ENCODE measurements around the gene SLC25A31. TPM values are rescaled to one million over a fixed set of nuclear protein-coding genes. Genes with fewer than 3 reads are reported as not detected.

The SLC25A31 gene
- total RNA-seq (not detected), polyA plus RNA-seq (not detected)

DNA sequence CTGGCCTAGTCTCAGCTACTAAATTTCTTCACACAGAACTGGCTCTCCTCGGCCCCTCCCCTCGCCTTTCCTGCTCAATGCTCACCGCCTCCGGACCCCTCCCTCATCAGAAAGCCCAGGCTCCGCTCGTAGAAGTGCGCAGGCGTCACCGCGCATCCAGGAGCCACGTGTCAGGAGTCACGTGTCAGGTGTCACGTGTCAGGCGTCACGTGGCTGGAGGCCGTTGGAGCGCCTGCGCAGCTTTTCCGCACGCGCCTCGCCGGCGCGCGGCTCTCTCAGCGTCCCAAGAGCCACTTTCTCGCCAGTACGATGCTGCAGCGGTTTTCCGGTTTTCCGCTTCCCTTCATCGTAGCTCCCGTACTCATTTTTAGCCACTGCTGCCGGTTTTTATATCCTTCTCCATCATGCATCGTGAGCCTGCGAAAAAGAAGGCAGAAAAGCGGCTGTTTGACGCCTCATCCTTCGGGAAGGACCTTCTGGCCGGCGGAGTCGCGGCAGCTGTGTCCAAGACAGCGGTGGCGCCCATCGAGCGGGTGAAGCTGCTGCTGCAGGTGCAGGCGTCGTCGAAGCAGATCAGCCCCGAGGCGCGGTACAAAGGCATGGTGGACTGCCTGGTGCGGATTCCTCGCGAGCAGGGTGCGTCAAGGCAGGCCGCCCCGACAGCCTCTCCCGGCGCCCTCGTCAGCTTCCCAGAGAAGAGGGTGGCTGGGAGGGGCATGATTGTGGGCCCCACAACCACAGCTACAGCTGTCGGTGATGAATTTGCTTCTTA, at the start of gene SLC25A31:
TSS of gene SLC25A31 (plus strand) at position 259 of the 772 bp plus-strand sequence. CDS start at position 405, 146 bp downstream.
- Histone ChIP-seq H3K4me3 (ENCODE audit: low read length) (no peak within 1 kb of the TSS), H3K27ac (ENCODE audit: low read depth, low read length) (no peak within 1 kb of the TSS), H3K27me3 (ENCODE audit: insufficient read depth, low read length, poor library complexity, severe bottlenecking) (no peaks in the 10 kb centered on the region), H3K4me1 (ENCODE audit: insufficient read depth, low read length) (no peaks in the 10 kb centered on the region), H3K9me3 (ENCODE audit: low read length) (no peaks in the 10 kb centered on the region), H3K36me3 (ENCODE audit: insufficient read depth, low read length) (no peaks in the 10 kb centered on the region)
- H3K9me3 Mint-ChIP-seq: no peaks in the 10 kb centered on the region
- H3K27ac Mint-ChIP-seq: no peak within 1 kb of the TSS
- H3K27me3 Mint-ChIP-seq: peaks cover 0 to 3% of the 10 kb centered on the region in 2 donors
- no peak within 1 kb of the TSS for H3K4me3 Mint-ChIP-seq
- H3K36me3 Mint-ChIP-seq: no peaks in the 10 kb centered on the region
- peaks cover 0 to 1% (median 0%) of the 10 kb centered on the region in 3 donors for H3K4me1 Mint-ChIP-seq
- ChIA-PET POLR2A (no interaction called here), CTCF (no interaction called here)
- no peak for DNase-seq

GRCh38 chr4:127685292-127685691, 44.9 kb upstream of the SLC25A31 start:
- ChIA-PET POLR2A (no interaction called here), CTCF (no interaction called here)
- H3K36me3 ChIP-seq (ENCODE audit: insufficient read depth, low read length): no peaks in the 10 kb centered on the region
- H3K27ac Mint-ChIP-seq: no peak overlapping the region
- H3K9me3 ChIP-seq (ENCODE audit: low read length): no peaks in the 10 kb centered on the region
- H3K4me1 Mint-ChIP-seq: no peaks in the 10 kb centered on the region
- H3K27ac ChIP-seq (ENCODE audit: low read depth, low read length): no peak overlapping the region
- peaks cover 0 to 2% of the 10 kb centered on the region in 2 donors for H3K27me3 Mint-ChIP-seq
- H3K4me3 ChIP-seq (ENCODE audit: low read length): no peak overlapping the region
- H3K36me3 Mint-ChIP-seq: no peaks in the 10 kb centered on the region
- no peak for DNase-seq
- no peaks in the 10 kb centered on the region for H3K4me1 ChIP-seq (ENCODE audit: insufficient read depth, low read length)
- H3K27me3 ChIP-seq (ENCODE audit: insufficient read depth, low read length, poor library complexity, severe bottlenecking): no peaks in the 10 kb centered on the region
- no peak overlapping the region for H3K4me3 Mint-ChIP-seq
- H3K9me3 Mint-ChIP-seq: peaks cover 0 to 8% (median 0%) of the 10 kb centered on the region in 5 donors

- no peaks in the 10 kb centered on the region for H3K36me3 Mint-ChIP-seq
- ChIA-PET POLR2A (no interaction called here), CTCF (no interaction called here)
- H3K27ac Mint-ChIP-seq: no peak overlapping the region
- DNase-seq: no peak
- no peaks in the 10 kb centered on the region for H3K36me3 ChIP-seq (ENCODE audit: insufficient read depth, low read length)
- no peak overlapping the region for H3K4me3 ChIP-seq (ENCODE audit: low read length)
- H3K9me3 Mint-ChIP-seq: peaks cover 0 to 8% (median 0%) of the 10 kb centered on the region in 5 donors
- no peaks in the 10 kb centered on the region for H3K4me1 Mint-ChIP-seq
- H3K27me3 ChIP-seq (ENCODE audit: insufficient read depth, low read length, poor library complexity, severe bottlenecking): no peaks in the 10 kb centered on the region
- peaks cover 0 to 2% of the 10 kb centered on the region in 2 donors for H3K27me3 Mint-ChIP-seq
- no peak overlapping the region for H3K27ac ChIP-seq (ENCODE audit: low read depth, low read length)
- no peaks in the 10 kb centered on the region for H3K9me3 ChIP-seq (ENCODE audit: low read length)
- no peak overlapping the region for H3K4me3 Mint-ChIP-seq
- no peaks in the 10 kb centered on the region for H3K4me1 ChIP-seq (ENCODE audit: insufficient read depth, low read length)
Measured at GRCh38 chr4:127686658-127687057, 43.5 kb upstream of the SLC25A31 start.

- H3K36me3 Mint-ChIP-seq: no peaks in the 10 kb centered on the region
- peaks cover 0 to 4% (median 0%) of the 10 kb centered on the region in 5 donors for H3K9me3 Mint-ChIP-seq
- H3K27ac Mint-ChIP-seq: no peak overlapping the region
- DNase-seq: no peak
- H3K4me1 Mint-ChIP-seq: no peaks in the 10 kb centered on the region
- Histone ChIP-seq H3K9me3 (ENCODE audit: low read length) (no peaks in the 10 kb centered on the region), H3K27ac (ENCODE audit: low read depth, low read length) (no peak overlapping the region), H3K36me3 (ENCODE audit: insufficient read depth, low read length) (no peaks in the 10 kb centered on the region), H3K27me3 (ENCODE audit: insufficient read depth, low read length, poor library complexity, severe bottlenecking) (no peaks in the 10 kb centered on the region), H3K4me3 (ENCODE audit: low read length) (no peak overlapping the region), H3K4me1 (ENCODE audit: insufficient read depth, low read length) (no peaks in the 10 kb centered on the region)
- H3K4me3 Mint-ChIP-seq: no peak overlapping the region
- ChIA-PET CTCF (no interaction called here), POLR2A (no interaction called here)
- peaks cover 0 to 2% of the 10 kb centered on the region in 2 donors for H3K27me3 Mint-ChIP-seq
Measured at GRCh38 chr4:127687580-127687979, 42.6 kb upstream of the SLC25A31 start.

- ChIA-PET CTCF (no interaction called here), POLR2A (no interaction called here)
- H3K9me3 Mint-ChIP-seq: peaks cover 0 to 10% (median 3%) of the 10 kb centered on the region in 5 donors
Measured at GRCh38 chr4:127698789-127699200, 31.4 kb upstream of the SLC25A31 start.

DNA sequence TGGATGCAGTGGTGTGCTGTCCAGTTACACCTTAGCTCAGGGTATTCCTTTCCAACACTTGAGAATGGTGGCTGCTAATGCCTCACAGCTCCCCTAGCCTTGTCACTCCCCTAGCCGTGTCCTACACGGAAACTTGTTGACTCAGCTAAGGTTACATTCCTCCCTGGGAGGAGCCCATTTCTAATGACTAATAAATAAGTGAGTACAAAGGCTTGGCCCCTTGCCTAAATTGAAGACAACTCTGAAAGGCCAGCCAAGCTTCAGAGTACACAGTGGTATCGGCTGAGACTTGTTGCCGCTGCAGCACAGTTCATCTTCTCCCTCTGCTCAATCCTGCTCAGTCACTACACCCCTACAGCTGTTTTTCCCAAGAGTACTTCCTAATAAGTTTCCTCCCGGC, 21.2 kb upstream of the SLC25A31 start:
- no peak overlapping the region for H3K4me3 ChIP-seq (ENCODE audit: low read length)
- DNase-seq: no peak
- Mint-ChIP-seq H3K4me1 (no peaks in the 10 kb centered on the region), H3K4me3 (no peak overlapping the region), H3K36me3 (no peaks in the 10 kb centered on the region), H3K27me3 (peaks cover 0 to 8% of the 10 kb centered on the region in 2 donors), H3K27ac (no peak overlapping the region), H3K9me3 (peaks cover 0 to 3% (median 0%) of the 10 kb centered on the region in 5 donors)
- CTCF ChIA-PET: no interaction called here
- H3K27ac ChIP-seq (ENCODE audit: low read depth, low read length): no peak overlapping the region
- POLR2A ChIA-PET: no interaction called here
- no peaks in the 10 kb centered on the region for H3K27me3 ChIP-seq (ENCODE audit: insufficient read depth, low read length, poor library complexity, severe bottlenecking)
- no peaks in the 10 kb centered on the region for H3K4me1 ChIP-seq (ENCODE audit: insufficient read depth, low read length)
- no peaks in the 10 kb centered on the region for H3K36me3 ChIP-seq (ENCODE audit: insufficient read depth, low read length)
- H3K9me3 ChIP-seq (ENCODE audit: low read length): no peaks in the 10 kb centered on the region

More at GRCh38 chr4:127698789-127699200, 31.4 kb upstream of the SLC25A31 start:
- Histone ChIP-seq H3K27ac (ENCODE audit: low read depth, low read length) (no peak overlapping the region), H3K27me3 (ENCODE audit: insufficient read depth, low read length, poor library complexity, severe bottlenecking) (no peaks in the 10 kb centered on the region), H3K9me3 (ENCODE audit: low read length) (no peaks in the 10 kb centered on the region), H3K4me3 (ENCODE audit: low read length) (no peak overlapping the region), H3K4me1 (ENCODE audit: insufficient read depth, low read length) (no peaks in the 10 kb centered on the region), H3K36me3 (ENCODE audit: insufficient read depth, low read length) (no peaks in the 10 kb centered on the region)
- Mint-ChIP-seq H3K27ac (no peak overlapping the region), H3K36me3 (no peaks in the 10 kb centered on the region), H3K4me1 (no peaks in the 10 kb centered on the region), H3K27me3 (peaks cover 5% of the 10 kb centered on the region in 2 donors), H3K4me3 (no peak overlapping the region)
- no peak for DNase-seq

GRCh38 chr4:127709456-127709855, 20.7 kb upstream of the SLC25A31 start:
- peaks cover 0 to 8% of the 10 kb centered on the region in 2 donors for H3K27me3 Mint-ChIP-seq
- no peak overlapping the region for H3K27ac Mint-ChIP-seq
- no peaks in the 10 kb centered on the region for H3K36me3 Mint-ChIP-seq
- no peaks in the 10 kb centered on the region for H3K4me1 Mint-ChIP-seq
- no peak overlapping the region for H3K4me3 Mint-ChIP-seq
- Histone ChIP-seq H3K9me3 (ENCODE audit: low read length) (no peaks in the 10 kb centered on the region), H3K4me1 (ENCODE audit: insufficient read depth, low read length) (no peaks in the 10 kb centered on the region), H3K27ac (ENCODE audit: low read depth, low read length) (no peak overlapping the region), H3K27me3 (ENCODE audit: insufficient read depth, low read length, poor library complexity, severe bottlenecking) (no peaks in the 10 kb centered on the region), H3K36me3 (ENCODE audit: insufficient read depth, low read length) (no peaks in the 10 kb centered on the region), H3K4me3 (ENCODE audit: low read length) (no peak overlapping the region)
- CTCF ChIA-PET: no interaction called here
- DNase-seq: no peak
- POLR2A ChIA-PET: no interaction called here
- peaks cover 0 to 3% (median 0%) of the 10 kb centered on the region in 5 donors for H3K9me3 Mint-ChIP-seq

GRCh38 chr4:127731406-127731805, 1.2 kb downstream of the SLC25A31 start:
- Mint-ChIP-seq H3K4me3 (no peak overlapping the region), H3K4me1 (peaks cover 0 to 1% (median 0%) of the 10 kb centered on the region in 3 donors), H3K36me3 (no peaks in the 10 kb centered on the region), H3K27ac (no peak overlapping the region), H3K27me3 (no peaks in the 10 kb centered on the region), H3K9me3 (no peaks in the 10 kb centered on the region)
- POLR2A ChIA-PET: no interaction called here
- no peaks in the 10 kb centered on the region for H3K9me3 ChIP-seq (ENCODE audit: low read length)
- no peaks in the 10 kb centered on the region for H3K36me3 ChIP-seq (ENCODE audit: insufficient read depth, low read length)
- CTCF ChIA-PET: no interaction called here
- no peaks in the 10 kb centered on the region for H3K27me3 ChIP-seq (ENCODE audit: insufficient read depth, low read length, poor library complexity, severe bottlenecking)
- no peak overlapping the region for H3K4me3 ChIP-seq (ENCODE audit: low read length)
- no peak for DNase-seq
- H3K4me1 ChIP-seq (ENCODE audit: insufficient read depth, low read length): no peaks in the 10 kb centered on the region
- H3K27ac ChIP-seq (ENCODE audit: low read depth, low read length): no peak overlapping the region
